Right renal cortex interstitium (tissue), 3 donors: ENCODE results near the gene MICAL2. TPM values are rescaled to one million over a fixed set of nuclear protein-coding genes. Genes with fewer than 3 reads are reported as not detected.

Experiments used
- DNase-seq, 3 donors: peaks; one replicate each; pipeline ENCODE4 v3.0.0-alpha.2; 2013; ENCODE audit warnings: low read depth in 3 of 3, low spot score in 2 of 3
- polyA plus RNA-seq, 3 donors: library from polyadenylated mRNA; unstranded; fragments of 120-200 nt; gene quantifications; one replicate each; pipeline ENCODE4 v1.2.1, GENCODE V29; 2013; ENCODE audit not compliant: insufficient read length in 3 of 3

MICAL2 gene
- polyA plus RNA-seq, 3 donors, result 6.7 to 8.3 (median 7.1) TPM

- DNase-seq, result no peak
Measured at GRCh38 chr11:12148466-12148865, 38.1 kb downstream of the MICAL2 start.

DNA sequence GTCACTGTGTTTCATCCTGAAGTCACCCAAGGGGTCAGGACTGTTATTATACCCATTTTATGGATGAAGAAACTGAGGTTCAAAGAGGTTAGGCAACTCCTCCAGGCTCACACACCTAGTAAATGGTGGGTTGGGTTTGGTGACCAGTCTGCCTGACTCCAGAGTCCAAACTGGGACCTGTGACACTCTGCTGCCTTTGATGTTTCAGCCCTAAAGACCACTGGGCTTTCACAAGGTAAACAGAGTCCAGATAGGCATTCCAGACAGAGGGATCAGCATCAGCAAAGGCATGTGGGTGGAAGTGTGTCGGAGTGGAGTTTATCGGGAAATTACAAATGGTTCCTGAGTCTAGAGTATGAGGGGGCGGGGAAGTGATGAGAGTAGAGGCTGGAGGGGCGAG is 38.5 kb downstream of the MICAL2 start:
- no peak for DNase-seq

- no peak for DNase-seq
Measured at GRCh38 chr11:12149672-12150225, 39.4 kb downstream of the MICAL2 start.

DNA sequence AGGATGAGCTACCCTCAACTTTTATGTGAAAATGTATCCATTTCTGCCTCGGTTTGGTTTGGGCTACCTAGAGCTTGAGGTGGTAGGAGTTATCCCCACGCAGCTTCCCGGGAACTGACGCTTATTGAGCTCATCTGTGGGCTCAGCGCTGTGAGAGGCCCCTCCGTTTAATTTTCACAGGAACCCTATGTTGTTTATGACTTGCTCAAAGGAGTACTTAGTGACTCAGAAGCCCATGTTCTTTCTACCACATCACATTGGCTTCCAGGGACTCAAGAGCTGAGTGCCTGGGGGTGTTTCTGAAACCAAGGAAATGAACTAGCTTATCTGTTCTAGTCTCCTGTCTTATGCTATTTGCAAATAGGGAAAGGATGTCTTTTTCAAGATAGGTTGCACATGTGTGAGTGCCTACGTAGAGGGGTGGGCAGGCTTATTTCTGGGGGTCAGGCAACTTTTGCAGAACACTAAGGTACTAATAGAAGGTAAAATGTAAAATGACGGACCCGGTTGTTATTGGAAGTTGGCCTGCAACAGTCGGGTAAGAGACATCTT is 40.5 kb downstream of the MICAL2 start:
- DNase-seq, result no peak

- DNase-seq, result no peak
Measured at GRCh38 chr11:12152321-12152720, 41.9 kb downstream of the MICAL2 start.

GRCh38 chr11:12154871-12155668 is 44.7 kb downstream of the MICAL2 start:
- no peak for DNase-seq

DNA sequence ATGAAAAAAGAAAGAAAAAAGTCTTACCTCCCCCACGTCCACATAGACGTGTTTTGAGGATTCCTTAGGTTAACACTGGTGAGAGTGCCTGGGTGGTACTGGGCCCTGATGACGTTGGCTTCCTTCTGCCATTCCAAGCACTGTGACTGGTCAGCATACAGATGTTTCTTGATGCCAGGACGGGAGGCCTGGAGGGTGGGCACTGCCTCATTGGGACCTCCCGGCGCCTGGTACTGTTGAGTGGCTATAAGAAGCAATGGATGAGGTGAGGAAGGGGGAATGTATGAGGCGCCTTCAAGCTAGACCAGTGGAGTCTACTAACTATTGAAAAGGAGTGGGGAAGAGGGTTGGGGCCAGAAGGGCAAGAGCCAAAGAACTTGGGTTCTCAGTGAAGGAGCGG is 45.3 kb downstream of the MICAL2 start:
- no peak for DNase-seq

GRCh38 chr11:12156301-12157140 is 46.1 kb downstream of the MICAL2 start:
- DNase-seq, result no peak

GRCh38 chr11:12157241-12157661 is 46.9 kb downstream of the MICAL2 start:
- no peak for DNase-seq

- DNase-seq, result no peak
Measured at GRCh38 chr11:12158909-12159308, 48.5 kb downstream of the MICAL2 start.

DNA sequence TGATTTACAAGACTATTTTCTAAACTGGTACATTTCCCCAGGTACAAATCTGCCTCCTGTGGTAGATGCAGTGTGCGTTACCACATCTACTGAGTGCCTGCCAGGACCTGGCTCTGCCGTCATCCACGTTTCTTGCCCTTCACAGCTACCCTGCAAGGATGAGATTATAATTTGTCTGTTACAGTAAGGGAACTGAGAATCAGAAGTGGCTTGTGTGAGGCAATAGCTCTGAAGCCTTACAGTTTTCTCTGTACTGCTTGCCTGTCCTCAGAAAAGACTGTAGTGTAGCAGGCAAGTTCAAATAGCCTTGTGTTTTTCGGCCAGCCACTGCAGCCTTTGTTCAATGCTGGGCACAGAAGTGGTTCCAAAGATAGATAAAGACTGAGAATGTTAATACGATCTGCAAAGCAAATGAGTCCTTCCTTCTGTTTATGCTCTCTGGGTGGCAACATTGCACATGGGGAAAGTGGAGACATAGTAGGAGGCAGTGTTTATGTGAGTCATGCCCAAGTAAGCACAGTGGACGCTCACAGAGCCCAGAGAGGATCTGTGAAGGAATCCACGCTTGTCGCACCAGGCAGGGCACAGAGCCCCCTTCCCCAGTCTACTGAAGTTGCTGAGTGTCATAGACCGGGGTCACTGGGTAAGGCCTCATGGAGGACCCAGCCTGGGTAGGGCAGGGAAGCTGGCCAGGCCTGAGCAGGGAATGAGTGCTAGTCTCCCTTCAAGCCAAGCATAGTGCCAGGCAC is 49.1 kb downstream of the MICAL2 start:
- no peak for DNase-seq

- no peak for DNase-seq
Measured at GRCh38 chr11:12160231-12160630, 49.8 kb downstream of the MICAL2 start.

DNA sequence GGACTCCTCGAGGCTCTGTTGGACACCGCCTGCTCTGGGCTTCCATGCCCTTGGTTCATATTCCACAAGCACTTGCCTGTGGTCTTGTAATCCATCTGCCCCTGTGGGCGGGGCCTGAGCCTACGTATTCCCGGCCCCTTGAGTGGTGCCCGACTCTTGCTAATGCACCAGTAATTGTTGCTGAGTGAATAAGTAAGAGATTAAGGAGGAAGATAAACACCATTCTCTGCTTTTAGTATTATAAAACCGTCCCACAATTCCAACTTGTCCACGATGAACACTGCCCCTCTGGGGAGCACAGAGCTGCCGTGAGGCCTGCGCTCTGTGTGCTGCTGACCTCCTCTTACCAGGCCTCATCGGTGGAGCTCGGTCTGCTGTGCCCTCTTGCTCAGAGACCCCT is 50.3 kb downstream of the MICAL2 start:
- no peak for DNase-seq

DNA sequence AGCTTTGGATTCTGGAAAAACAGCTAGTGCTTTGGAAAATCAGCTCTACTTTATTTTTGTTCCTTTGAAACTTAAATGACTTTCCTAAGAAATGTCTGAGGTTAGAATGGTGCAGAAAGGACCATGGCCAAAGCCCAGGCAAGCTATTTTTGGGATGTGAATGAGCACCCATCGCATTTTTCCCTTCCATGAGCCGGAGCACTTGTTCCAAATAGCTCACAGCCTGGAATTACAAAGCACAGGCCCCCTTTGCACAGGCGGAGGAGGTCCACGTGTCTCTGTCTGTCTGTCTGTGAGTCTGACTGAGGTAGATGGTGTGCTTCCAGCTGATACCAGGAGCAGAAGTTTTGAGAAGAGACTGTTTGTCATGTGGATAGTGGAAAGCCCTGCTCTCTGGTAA is 50.7 kb downstream of the MICAL2 start:
- no peak for DNase-seq

DNA sequence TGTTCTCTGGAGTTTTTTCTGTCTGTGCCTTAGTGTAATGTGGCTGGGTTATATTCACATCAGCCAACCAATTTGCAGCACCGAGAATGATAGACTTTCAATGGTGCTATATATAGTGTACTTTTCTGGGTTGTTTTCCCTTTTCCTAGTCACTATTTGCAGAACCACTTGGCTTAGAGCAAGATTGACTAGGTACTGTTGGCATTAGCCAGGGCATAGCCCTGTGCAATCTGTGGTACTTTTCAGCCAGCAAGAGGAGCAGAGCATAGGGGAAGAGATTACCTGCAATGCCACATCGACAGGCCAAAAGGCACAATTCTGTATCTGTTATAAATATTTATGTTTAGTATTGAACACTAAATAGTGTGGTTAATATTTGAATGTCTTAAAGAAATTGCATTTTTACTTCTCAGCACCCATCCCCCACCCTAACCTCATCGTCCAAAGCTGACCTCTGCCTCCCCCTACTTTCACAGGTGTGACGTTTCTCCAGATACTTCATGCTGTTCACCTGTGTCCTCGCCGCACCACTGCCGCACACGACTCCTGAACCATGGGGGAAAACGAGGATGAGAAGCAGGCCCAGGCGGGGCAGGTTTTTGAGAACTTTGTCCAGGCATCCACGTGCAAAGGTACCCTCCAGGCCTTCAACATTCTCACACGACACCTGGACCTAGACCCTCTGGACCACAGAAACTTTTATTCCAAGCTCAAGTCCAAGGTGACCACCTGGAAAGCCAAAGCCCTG is 51.4 kb downstream of the MICAL2 start:
- no peak for DNase-seq

GRCh38 chr11:12162652-12163051 is 52.3 kb downstream of the MICAL2 start:
- DNase-seq, result no peak

- no peak for DNase-seq
Measured at GRCh38 chr11:12163181-12163941, 53.0 kb downstream of the MICAL2 start.

GRCh38 chr11:12164061-12165014 is 53.9 kb downstream of the MICAL2 start:
- DNase-seq, result no peak
